GM23338 (cell line): ENCODE data around the gene FARP1. TPM values are rescaled to one million over a fixed set of nuclear protein-coding genes. Genes with fewer than 3 reads are reported as not detected.

Experiments used
- ATAC-seq: fragments of 200-7000 bp; cut with Tn5 transposase; 3 replicates; pipeline ENCODE4 v1.9.1; 2020
- DNase-seq: peaks from one replicate; pipeline ENCODE4 v3.0.0-alpha.2; 2015; ENCODE audit warnings: low spot score
- H2AFZ ChIP-seq: fragments of 200-600 bp; sonication (generic); 2 replicates; pipeline ENCODE4 v1.8.0; 2016; ENCODE audit warnings: antibody characterized with exemption, mild to moderate bottlenecking, moderate library complexity
- H3F3A ChIP-seq: fragments of 200-600 bp; sonication (generic); replicated peaks from 2 replicates; pipeline ENCODE4 v1.8.0; 2017; ENCODE audit warnings: antibody characterized with exemption, mixed run types, low read depth
- H3K27ac ChIP-seq: fragments of 200-600 bp; sonication (generic); 2 replicates; pipeline ENCODE4 v1.6.1; 2016; ENCODE audit warnings: low read depth
- H3K27me3 ChIP-seq: fragments of 200-600 bp; sonication (generic); 2 replicates; pipeline ENCODE4 v1.8.0; 2016; ENCODE audit warnings: mild to moderate bottlenecking, mixed run types, moderate library complexity; ENCODE audit not compliant: insufficient read depth
- H3K36me3 ChIP-seq: fragments of 200-600 bp; sonication (generic); 2 replicates; pipeline ENCODE4 v1.8.0; 2016; ENCODE audit warnings: mild to moderate bottlenecking; ENCODE audit not compliant: insufficient read depth
- H3K4me1 ChIP-seq: fragments of 200-600 bp; sonication (generic); 2 replicates; pipeline ENCODE4 v1.8.0; 2016; ENCODE audit warnings: mild to moderate bottlenecking, moderate library complexity; ENCODE audit not compliant: insufficient read depth
- H3K4me2 ChIP-seq: fragments of 200-600 bp; sonication (generic); 2 replicates; pipeline ENCODE4 v1.7.1; 2017; ENCODE audit warnings: mixed run types
- H3K4me3 ChIP-seq: fragments of 200-600 bp; sonication (generic); 2 replicates; pipeline ENCODE4 v1.6.1; 2016; ENCODE audit warnings: mixed run types
- H3K79me2 ChIP-seq: fragments of 200-600 bp; sonication (generic); replicated peaks from 2 replicates; pipeline ENCODE4 v1.8.0; 2017; ENCODE audit warnings: mild to moderate bottlenecking; ENCODE audit not compliant: insufficient read depth
- H3K9me2 ChIP-seq: fragments of 200-600 bp; sonication (generic); 2 replicates; pipeline ENCODE4 v1.8.0; 2017; ENCODE audit not compliant: insufficient read depth
- H4K20me1 ChIP-seq: fragments of 200-600 bp; sonication (generic); replicated peaks from 2 replicates; pipeline ENCODE4 v1.8.0; 2017; ENCODE audit warnings: mild to moderate bottlenecking; ENCODE audit not compliant: insufficient read depth
- H3K27ac Mint-ChIP-seq: 2 replicates; pipeline ENCODE4 v1.8.0; 2020; ENCODE audit warnings: inconsistent platforms, mild to moderate bottlenecking, moderate library complexity, mixed read lengths
- H3K27me3 Mint-ChIP-seq: 3 replicates; pipeline ENCODE4 v1.8.0; 2022; ENCODE audit warnings: low read depth, mild to moderate bottlenecking, moderate library complexity, mixed read lengths, inconsistent platforms; ENCODE audit not compliant: insufficient read depth, poor library complexity
- H3K36me3 Mint-ChIP-seq: 3 replicates; pipeline ENCODE4 v1.8.0; 2021; ENCODE audit warnings: low read depth, mild to moderate bottlenecking, inconsistent platforms, moderate library complexity, mixed read lengths
- H3K4me1 Mint-ChIP-seq: 3 replicates; pipeline ENCODE4 v1.8.0; 2020; ENCODE audit warnings: mild to moderate bottlenecking, inconsistent platforms, mixed read lengths
- H3K4me3 Mint-ChIP-seq: 3 replicates; pipeline ENCODE4 v1.8.0; 2021; ENCODE audit warnings: moderate library complexity, mild to moderate bottlenecking, inconsistent platforms, mixed read lengths
- H3K9me3 Mint-ChIP-seq: 3 replicates; pipeline ENCODE4 v1.8.0; 2020; ENCODE audit warnings: moderate library complexity, mild to moderate bottlenecking, inconsistent platforms, mixed read lengths
- CREB1 ChIP-seq: fragments of 250-450 bp; sonication (Bioruptor Pico); IDR thresholded peaks from 2 replicates; pipeline ENCODE4 v1.5.0; 2020; ENCODE audit warnings: low read depth, mild to moderate bottlenecking, moderate library complexity
- CTCF ChIP-seq, 2 experiments: fragments of 200-600 bp in 1 of 2; sonication (generic) in 1 of 2; conservative IDR thresholded peaks; 2 replicates each; pipeline versions ENCODE4 v1.5.1 to v1.6.1; 2016 to 2017; ENCODE audit warnings: antibody characterized with exemption in 2 of 2, low read depth in 2 of 2, mild to moderate bottlenecking in 2 of 2, moderate library complexity in 1 of 2
- EZH2phosphoT487 ChIP-seq: fragments of 200-600 bp; sonication (generic); IDR thresholded peaks from one replicate; pipeline ENCODE4 v1.8.1; 2018; ENCODE audit warnings: antibody characterized with exemption; ENCODE audit not compliant: unreplicated experiment
- JUNB ChIP-seq: IDR thresholded peaks from one replicate; pipeline ENCODE4 v1.6.1; 2016; ENCODE audit warnings: antibody characterized with exemption; ENCODE audit not compliant: unreplicated experiment
- NANOG ChIP-seq: IDR thresholded peaks from 2 replicates; pipeline ENCODE4 v1.6.1; 2016; ENCODE audit warnings: antibody characterized with exemption, borderline replicate concordance
- POLR2AphosphoS5 ChIP-seq: IDR thresholded peaks from 2 replicates; pipeline ENCODE4 v1.6.1; 2016; ENCODE audit warnings: antibody characterized with exemption, low read depth
- REST ChIP-seq: IDR thresholded peaks from one replicate; pipeline ENCODE4 v1.6.1; 2018; ENCODE audit warnings: antibody characterized with exemption; ENCODE audit not compliant: unreplicated experiment
- STAT1 ChIP-seq: IDR thresholded peaks from one replicate; pipeline ENCODE4 v1.6.1; 2016; ENCODE audit warnings: antibody characterized with exemption; ENCODE audit not compliant: unreplicated experiment
- ZNF114 ChIP-seq: fragments of 250-450 bp; sonication (Bioruptor Pico); IDR thresholded peaks from 2 replicates; pipeline ENCODE4 v1.5.0; 2020; ENCODE audit warnings: mild to moderate bottlenecking, moderate library complexity
- ZNF462 ChIP-seq: fragments of 250-450 bp; sonication (Bioruptor Pico); IDR thresholded peaks from 2 replicates; pipeline ENCODE4 v1.5.0; 2020; ENCODE audit warnings: mild to moderate bottlenecking, moderate library complexity
- polyA plus RNA-seq: library from polyadenylated mRNA; unstranded; fragments of >200 nt; fragmentation: Nextera tagmentation; extraction: Ambion mirVana; gene quantifications from 2 replicates; pipeline ENCODE4 v1.2.1, GENCODE V29; 2016
- total RNA-seq: library from RNA; depleted of rRNA; stranded (reverse); fragments of >200 nt; shearing (Covaris generic); gene quantifications from 2 replicates; pipeline ENCODE4 v1.2.3, GENCODE V29; 2014

Gene FARP1
- total and polyA plus RNA-seq, 2 experiments from 2014 or later = 53.6 to 82.5 TPM

GRCh38 chr13:98315466-98315865 lies 172.6 kb downstream of the FARP1 start (continued):
- TF ChIP-seq ZNF462 (CRISPR knock-in tag) (no peak), CTCF (conservative IDR thresholded peaks at IDR 0.05; ENCODE audit: low read depth in 2 of 2) (no peak), NANOG (no peak), JUNB (no peak), EZH2phosphoT487 (no peak)

GRCh38 chr13:98315902-98316301 lies 173.0 kb downstream of the FARP1 start:
- Mint-ChIP-seq H3K36me3 (peaks cover 3% of the 10 kb centered on the region; the same call in 2 of the 3 replicates), H3K27ac (peak overlapping the region; percentile 66), H3K4me3 (no peak overlapping the region; the same call in 2 of the 3 replicates), H3K27me3 (peaks cover 16% of the 10 kb centered on the region), H3K4me1 (peaks cover 35% of the 10 kb centered on the region), H3K9me3 (no peaks in the 10 kb centered on the region; the same call in 1 of the 3 replicates)
- peaks cover 21% of the 10 kb centered on the region; the same call in 1 of the 2 replicates for H3K4me1 ChIP-seq
- H3K9me2 ChIP-seq = 0 out of 2 replicates have a peak, but pooled peaks cover 7% of the 10 kb centered on the region
- H4K20me1 ChIP-seq = no peaks in the 10 kb centered on the region; the same call in 1 of the 2 replicates
- no peak overlapping the region for H2AFZ ChIP-seq
- no peaks in the 10 kb centered on the region for H3K27me3 ChIP-seq
- no peaks in the 10 kb centered on the region for H3F3A ChIP-seq
- peak overlapping the region; percentile 51; the same call in 1 of the 2 replicates for H3K4me2 ChIP-seq
- no peak for ATAC-seq
- H3K36me3 ChIP-seq = no peaks in the 10 kb centered on the region
- peaks cover 16% of the 10 kb centered on the region for H3K79me2 ChIP-seq
- H3K4me3 ChIP-seq = no peak overlapping the region
- peak overlapping the region; percentile 63 for H3K27ac ChIP-seq
- TF ChIP-seq CREB1 (CRISPR knock-in tag) = no peak
- no peak for TF ChIP-seq CTCF (conservative IDR thresholded peaks at IDR 0.05; ENCODE audit: low read depth in 2 of 2)
- TF ChIP-seq POLR2AphosphoS5 = no peak
- no peak for TF ChIP-seq ZNF114 (CRISPR knock-in tag)
- TF ChIP-seq REST = no peak
- TF ChIP-seq STAT1 = no peak
- no peak for TF ChIP-seq EZH2phosphoT487
- TF ChIP-seq NANOG = no peak
- DNase-seq = no peak
